Mesendoderm (in vitro differentiated cells): ENCODE measurements around the gene C6orf136.

ENCODE experiments used
- DNase-seq: peaks from one replicate; pipeline ENCODE4 v3.0.0; 2013
- H2AK5ac ChIP-seq: 2 replicates; pipeline ENCODE4 v1.6.1; 2013; ENCODE audit warnings: low read length, inconsistent platforms
- H2BK120ac ChIP-seq: 2 replicates; pipeline ENCODE4 v1.6.1; 2013; ENCODE audit warnings: low read depth, mild to moderate bottlenecking, low read length, moderate library complexity, mixed read lengths
- H2BK15ac ChIP-seq: replicated peaks from 2 replicates; pipeline ENCODE4 v1.6.1; 2013; ENCODE audit warnings: low read depth, mild to moderate bottlenecking, moderate library complexity
- H2BK5ac ChIP-seq: 2 replicates; pipeline ENCODE4 v1.6.1; 2013; ENCODE audit warnings: low read length, inconsistent platforms
- H3K18ac ChIP-seq: 2 replicates; pipeline ENCODE4 v1.6.1; 2013; ENCODE audit warnings: mild to moderate bottlenecking, low read length, mixed read lengths
- H3K23ac ChIP-seq: one replicate; pipeline ENCODE4 v1.6.1; 2013; ENCODE audit warnings: low read length
- H3K27ac ChIP-seq: 2 replicates; pipeline ENCODE4 v1.5.1; 2013; ENCODE audit warnings: low read depth, mild to moderate bottlenecking, inconsistent platforms, low read length, moderate library complexity
- H3K27me3 ChIP-seq: 2 replicates; pipeline ENCODE4 v1.6.1; 2013; ENCODE audit warnings: low read length, control low read depth, mild to moderate bottlenecking, inconsistent platforms; ENCODE audit not compliant: insufficient read depth, poor library complexity
- H3K36me3 ChIP-seq: 2 replicates; pipeline ENCODE4 v1.6.1; 2013; ENCODE audit warnings: low read length, inconsistent platforms; ENCODE audit not compliant: control insufficient read depth, insufficient read depth
- H3K4ac ChIP-seq: one replicate; pipeline ENCODE4 v1.6.1; 2013; ENCODE audit warnings: low read depth, mild to moderate bottlenecking, low read length, moderate library complexity
- H3K4me1 ChIP-seq: 2 replicates; pipeline ENCODE4 v1.6.1; 2013; ENCODE audit warnings: low read depth, low read length, inconsistent platforms; ENCODE audit not compliant: control insufficient read depth
- H3K4me2 ChIP-seq: 2 replicates; pipeline ENCODE4 v1.6.1; 2013; ENCODE audit warnings: low read length
- H3K4me3 ChIP-seq: 2 replicates; pipeline ENCODE4 v1.5.1; 2013; ENCODE audit warnings: mild to moderate bottlenecking, low read length
- H3K56ac ChIP-seq: one replicate; pipeline ENCODE4 v1.6.1; 2013; ENCODE audit warnings: low read length
- H3K79me1 ChIP-seq: 2 replicates; pipeline ENCODE4 v1.6.1; 2013; ENCODE audit warnings: low read length, inconsistent platforms
- H3K79me2 ChIP-seq: 2 replicates; pipeline ENCODE4 v1.6.1; 2013; ENCODE audit warnings: mild to moderate bottlenecking, low read length; ENCODE audit not compliant: control insufficient read depth, insufficient read depth
- H3K9ac ChIP-seq: 2 replicates; pipeline ENCODE4 v1.6.1; 2013; ENCODE audit warnings: low read length, inconsistent platforms
- H4K5ac ChIP-seq: one replicate; pipeline ENCODE4 v1.6.1; 2013; ENCODE audit warnings: low read length
- H4K8ac ChIP-seq: one replicate; pipeline ENCODE4 v1.6.1; 2013; ENCODE audit warnings: low read depth, mild to moderate bottlenecking, control low read depth, low read length, moderate library complexity
- WGBS: extraction: QIAGEN DNeasy Blood & Tissue Kit; methylation state at CpG from one replicate; pipeline ENCODE4 v1.1.7; 2013; ENCODE audit warnings: low lambda C conversion rate, missing lambda C conversion rate; ENCODE audit not compliant: insufficient coverage; ENCODE audit errors: extremely low coverage; 5-methylcytosine and 5-hydroxymethylcytosine counted together

Gene C6orf136

GRCh38 chr6:30672445-30673253 is 25.7 kb downstream of the C6orf136 start, which contains the start of gene DHX16:
Gene DHX16 (minus strand): TSS chr6:30673006. CDS start chr6:30672841, 165 bp downstream.
- H3K4ac ChIP-seq = no peak within 1 kb of the TSS
- H3K27me3 ChIP-seq = no peaks in the 10 kb centered on the region
- peak within 1 kb of the TSS; percentile 98 for H3K9ac ChIP-seq
- peaks cover 8% of the 10 kb centered on the region for H3K36me3 ChIP-seq
- peak within 1 kb of the TSS; percentile 97 for H3K4me3 ChIP-seq
- no peaks in the 10 kb centered on the region for H3K4me1 ChIP-seq
- no peak within 1 kb of the TSS for H4K8ac ChIP-seq
- H4K5ac ChIP-seq = no peak within 1 kb of the TSS
- WGBS = no CpG with 5 or more reads among the region's 57 CpGs
- peak within 1 kb of the TSS; percentile 97 for H3K56ac ChIP-seq
- no peak within 1 kb of the TSS for H2BK120ac ChIP-seq
- H3K4me2 ChIP-seq = peak within 1 kb of the TSS; percentile 96
- no peak within 1 kb of the TSS for H2BK15ac ChIP-seq
- peaks cover 4% of the 10 kb centered on the region for H3K79me1 ChIP-seq
- no peak within 1 kb of the TSS for H2BK5ac ChIP-seq
- H2AK5ac ChIP-seq = no peak within 1 kb of the TSS
- H3K23ac ChIP-seq = peak within 1 kb of the TSS; percentile 96
- peak within 1 kb of the TSS; percentile 69 for H3K27ac ChIP-seq
- peak; percentile 98 for DNase-seq
- no peak within 1 kb of the TSS for H3K18ac ChIP-seq
- peaks cover 4% of the 10 kb centered on the region for H3K79me2 ChIP-seq

GRCh38 chr6:30676660-30677285 is 29.8 kb downstream of the C6orf136 start:
- no peak overlapping the region for H3K4me2 ChIP-seq
- H4K5ac ChIP-seq = no peak overlapping the region
- H3K4me3 ChIP-seq = no peak overlapping the region
- H3K79me1 ChIP-seq = peaks cover 12% of the 10 kb centered on the region
- no peak overlapping the region for H2BK5ac ChIP-seq
- no peaks in the 10 kb centered on the region for H3K27me3 ChIP-seq
- no peaks in the 10 kb centered on the region for H3K4me1 ChIP-seq
- H3K56ac ChIP-seq = no peak overlapping the region
- no peak overlapping the region for H2BK15ac ChIP-seq
- DNase-seq = no peak
- no peak overlapping the region for H4K8ac ChIP-seq
- H3K79me2 ChIP-seq = peaks cover 16% of the 10 kb centered on the region
- H3K4ac ChIP-seq = no peak overlapping the region
- no CpG with 5 or more reads among the region's 10 CpGs for WGBS
- H3K18ac ChIP-seq = no peak overlapping the region
- peaks cover 10% of the 10 kb centered on the region for H3K36me3 ChIP-seq
- no peak overlapping the region for H2AK5ac ChIP-seq
- H3K27ac ChIP-seq = no peak overlapping the region
- no peak overlapping the region for H3K9ac ChIP-seq
- no peak overlapping the region for H2BK120ac ChIP-seq
- no peak overlapping the region for H3K23ac ChIP-seq

GRCh38 chr6:30678964-30679726 is 32.2 kb downstream of the C6orf136 start:
- no peak overlapping the region for H3K18ac ChIP-seq
- peak overlapping the region; percentile 6 for H3K4me2 ChIP-seq
- no peak overlapping the region for H2BK120ac ChIP-seq
- H3K4ac ChIP-seq = no peak overlapping the region
- peaks cover 14% of the 10 kb centered on the region for H3K79me1 ChIP-seq
- DNase-seq = peak; percentile 89
- peaks cover 35% of the 10 kb centered on the region for H3K79me2 ChIP-seq
- no peaks in the 10 kb centered on the region for H3K27me3 ChIP-seq
- peak overlapping the region; percentile 56 for H3K56ac ChIP-seq
- no peak overlapping the region for H4K8ac ChIP-seq
- H2AK5ac ChIP-seq = no peak overlapping the region
- H3K4me3 ChIP-seq = no peak overlapping the region
- peaks cover 12% of the 10 kb centered on the region for H3K36me3 ChIP-seq
- no peak overlapping the region for H2BK15ac ChIP-seq
- peaks cover 8% of the 10 kb centered on the region for H3K4me1 ChIP-seq
- no peak overlapping the region for H3K27ac ChIP-seq
- H3K23ac ChIP-seq = no peak overlapping the region
- no peak overlapping the region for H2BK5ac ChIP-seq
- H3K9ac ChIP-seq = peak overlapping the region; percentile 49
- H4K5ac ChIP-seq = no peak overlapping the region
- WGBS = no CpG with 5 or more reads among the region's 31 CpGs

GRCh38 chr6:30679765-30680535 is 33.0 kb downstream of the C6orf136 start:
- H3K79me2 ChIP-seq = peaks cover 41% of the 10 kb centered on the region

GRCh38 chr6:30681766-30682142 is 34.8 kb downstream of the C6orf136 start:
- Histone ChIP-seq H3K27me3 (no peaks in the 10 kb centered on the region), H3K79me1 (peaks cover 29% of the 10 kb centered on the region), H3K4me3 (no peak overlapping the region), H2AK5ac (no peak overlapping the region), H3K4me1 (peaks cover 21% of the 10 kb centered on the region), H3K56ac (peak overlapping the region; percentile 77), H3K23ac (no peak overlapping the region), H3K79me2 (peaks cover 56% of the 10 kb centered on the region), H3K36me3 (peaks cover 7% of the 10 kb centered on the region), H4K5ac (no peak overlapping the region), H3K4me2 (peak overlapping the region; percentile 15), H2BK15ac (no peak overlapping the region), H3K27ac (no peak overlapping the region), H2BK120ac (no peak overlapping the region), H3K4ac (no peak overlapping the region), H3K9ac (peak overlapping the region; percentile 50), H2BK5ac (no peak overlapping the region), H4K8ac (no peak overlapping the region), H3K18ac (no peak overlapping the region)
- no CpG with 5 or more reads among the region's 4 CpGs for WGBS
- no peak for DNase-seq

More at GRCh38 chr6:30679765-30680535, 33.0 kb downstream of the C6orf136 start:
- no peak overlapping the region for H2BK15ac ChIP-seq
- no peak overlapping the region for H2BK120ac ChIP-seq
- no peak overlapping the region for H3K4ac ChIP-seq
- DNase-seq = peak; percentile 14
- H2AK5ac ChIP-seq = no peak overlapping the region
- H3K36me3 ChIP-seq = peaks cover 12% of the 10 kb centered on the region
- peaks cover 10% of the 10 kb centered on the region for H3K4me1 ChIP-seq
- no peak overlapping the region for H3K18ac ChIP-seq
- no peak overlapping the region for H3K4me3 ChIP-seq
- no peak overlapping the region for H4K8ac ChIP-seq
- H3K9ac ChIP-seq = peak overlapping the region; percentile 49
- H3K4me2 ChIP-seq = peak overlapping the region; percentile 13
- no CpG with 5 or more reads among the region's 7 CpGs for WGBS
- no peaks in the 10 kb centered on the region for H3K27me3 ChIP-seq
- peak overlapping the region; percentile 37 for H3K56ac ChIP-seq
- peaks cover 16% of the 10 kb centered on the region for H3K79me1 ChIP-seq
- H3K23ac ChIP-seq = no peak overlapping the region
- H4K5ac ChIP-seq = no peak overlapping the region
- no peak overlapping the region for H2BK5ac ChIP-seq
- peak overlapping the region; percentile 37 for H3K27ac ChIP-seq
